Measurements from ENCODE around the gene SDHB. TPM values are rescaled to one million over a fixed set of nuclear protein-coding genes. Genes with fewer than 3 reads are reported as not detected.

Gene SDHB
- total RNA-seq, 1 experiment from 2014 or later: 322 TPM

DNA sequence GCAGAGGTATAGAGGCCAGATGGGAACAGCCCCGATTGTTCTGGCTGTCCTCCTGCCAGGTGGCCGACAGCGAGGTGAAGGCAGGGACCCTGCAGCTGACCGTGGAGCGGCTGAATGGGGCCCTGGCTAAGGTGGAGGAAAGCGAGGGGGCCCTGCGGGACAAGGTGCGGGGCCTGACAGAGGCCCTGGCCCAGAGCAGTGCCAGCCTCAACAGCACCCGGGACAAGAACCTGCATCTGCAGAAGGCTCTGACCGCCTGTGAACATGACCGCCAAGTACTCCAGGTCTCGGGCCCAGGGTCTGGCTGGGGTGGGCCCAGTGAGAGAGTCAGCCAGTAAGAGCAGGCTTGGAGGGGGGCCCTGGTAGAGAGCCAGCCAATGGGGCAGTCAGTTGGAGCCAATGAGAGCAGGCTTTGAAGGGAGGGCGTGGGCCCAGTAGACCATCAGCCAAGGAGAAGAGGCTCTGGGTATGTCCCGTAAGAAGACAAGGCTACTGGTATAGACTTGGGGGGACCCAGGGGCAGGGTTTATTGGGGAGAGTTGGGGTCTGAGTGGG is 84.7 kb downstream of the SDHB start:
- DNase-seq (ENCODE audit: low spot score): no peak

Other genes starting within 250 kb of the SDHB start
- not detected in 2 replicates for gene RNU1-2, start 158.1 kb downstream of the SDHB start, total RNA-seq (2014; rRNA removed; shearing (Covaris generic))
- 2.8 and 7.6 TPM in 2 replicates for gene CROCC, start 132.1 kb downstream of the SDHB start, total RNA-seq (2014; rRNA removed; shearing (Covaris generic))
- gene MFAP2, start 73.4 kb downstream of the SDHB start, total RNA-seq (2014; rRNA removed; shearing (Covaris generic)): 14.1 and 15.8 TPM in 2 replicates
- gene ATP13A2, start 42.1 kb downstream of the SDHB start, total RNA-seq (2014; rRNA removed; shearing (Covaris generic)): 9.8 and 17.5 TPM in 2 replicates
- gene PADI2, start 65.4 kb upstream of the SDHB start, total RNA-seq (2014; rRNA removed; shearing (Covaris generic)): 0.08 and 0.12 TPM in 2 replicates
- 0.02 and 1.0 TPM in 2 replicates for gene PADI1, start 151.1 kb upstream of the SDHB start, total RNA-seq (2014; rRNA removed; shearing (Covaris generic))
- 5.7 and 6.0 TPM in 2 replicates for gene PADI3, start 195.1 kb upstream of the SDHB start, total RNA-seq (2014; rRNA removed; shearing (Covaris generic))